HT-29 (cell line): Measurements from ENCODE around the gene CWC25. TPM values are rescaled to one million over a fixed set of nuclear protein-coding genes. Genes with fewer than 3 reads are reported as not detected.
"Not testable (repeated sequence)": the region's sequence is repeated elsewhere in the genome, so short reads cannot be mapped to it uniquely, and the experiment has no call there.

ENCODE experiments used
- DNase-seq: peaks from one replicate; pipeline ENCODE4 v3.0.0-alpha.2; 2015; ENCODE audit warnings: low spot score
- total RNA-seq: library from RNA; depleted of rRNA; stranded (reverse); fragments of >200 nt; shearing (Covaris generic); gene quantifications from 2 replicates; pipeline ENCODE4 v1.2.3, GENCODE V29; 2014

The CWC25 gene
- total RNA-seq, 1 experiment from 2014 or later, result 28.7 TPM

GRCh38 chr17:38853292-38854219 is 28.4 kb upstream of the CWC25 start, which contains the start of gene RPL23:
Gene RPL23 (minus strand): TSS chr17:38853721. CDS start chr17:38853710, 11 bp downstream.
- peak; percentile 100 for DNase-seq

DNA sequence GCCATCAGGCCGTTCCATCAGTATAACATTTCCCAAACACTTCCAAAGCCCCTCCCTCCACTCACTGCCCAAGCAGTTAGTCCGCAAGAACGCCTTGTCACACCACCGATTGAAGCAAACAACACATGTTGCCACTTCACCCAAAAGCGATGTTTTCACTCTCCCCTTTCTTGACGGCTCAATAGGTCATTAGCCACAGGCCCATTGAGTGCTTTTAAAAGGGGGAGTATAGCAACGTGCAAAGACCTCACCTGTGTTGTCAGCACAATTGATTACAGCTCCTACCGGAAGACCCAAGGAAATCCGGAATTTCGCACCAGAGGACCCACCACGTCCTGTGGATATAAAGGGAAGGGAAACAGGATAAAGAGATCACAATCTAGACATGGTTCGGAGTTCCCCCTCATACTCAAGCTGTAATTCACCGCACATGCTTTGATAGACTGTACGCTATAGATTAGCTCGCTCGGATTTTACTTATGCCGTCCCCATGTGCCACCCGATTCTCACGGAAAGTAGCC is 27.7 kb upstream of the CWC25 start:
- DNase-seq, result peak; percentile 60

- DNase-seq, result no peak
Measured at GRCh38 chr17:38851434-38851833, 26.3 kb upstream of the CWC25 start.

DNA sequence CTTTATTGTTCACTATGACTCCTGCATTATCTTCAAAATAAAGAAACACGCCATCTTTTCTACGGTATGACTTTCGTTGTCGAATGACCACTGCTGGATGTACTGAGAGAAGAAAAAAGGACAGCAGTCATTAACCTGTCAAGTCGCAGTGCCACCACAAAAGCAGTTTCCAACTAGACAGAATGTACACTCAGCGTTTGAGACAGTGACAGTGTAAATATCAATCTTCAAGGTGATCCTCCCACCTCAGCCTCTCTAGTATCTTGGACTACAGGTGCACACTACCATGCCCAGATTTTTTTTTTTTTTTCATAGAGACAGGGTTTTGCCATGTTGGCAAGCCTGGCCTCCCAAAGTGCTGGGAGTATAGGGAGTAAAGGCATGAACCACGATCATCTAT is 25.3 kb upstream of the CWC25 start:
- no peak for DNase-seq

- no peak for DNase-seq
Measured at GRCh38 chr17:38848939-38849605, 24.0 kb upstream of the CWC25 start.

- DNase-seq, result no peak
Measured at GRCh38 chr17:38848557-38848891, 23.4 kb upstream of the CWC25 start.

DNA sequence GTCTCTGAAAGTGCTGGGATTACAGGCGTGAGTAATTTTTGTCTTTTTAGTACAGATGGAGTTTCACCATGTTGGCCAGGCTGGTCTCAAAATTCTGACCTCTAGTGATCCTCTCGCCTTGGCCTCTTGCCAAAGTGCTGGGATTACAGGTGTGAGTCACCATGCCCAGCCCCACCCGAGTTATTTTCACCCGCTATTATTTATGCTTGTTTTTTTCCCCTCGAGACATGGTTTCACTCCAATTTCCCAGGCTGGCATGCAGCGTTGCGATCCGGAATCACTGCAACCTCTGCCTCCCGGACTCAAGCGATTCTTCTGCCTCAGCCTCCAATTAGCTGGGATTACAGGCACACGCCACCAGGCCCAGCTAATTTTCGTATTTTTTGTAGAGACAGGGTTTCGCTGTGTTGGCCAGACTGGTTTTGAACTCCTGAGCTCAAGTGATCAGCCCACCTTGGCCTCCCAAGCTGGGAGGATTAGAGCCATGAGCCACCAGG is 19.2 kb upstream of the CWC25 start:
- DNase-seq, result peak; percentile 94

- DNase-seq, result no peak
Measured at GRCh38 chr17:38825762-38826247, 684 bp upstream of the CWC25 start.

- peak; percentile 54 for DNase-seq
Measured at GRCh38 chr17:38815576-38816193, 9.4 kb downstream of the CWC25 start.

- DNase-seq, result no peak
Measured at GRCh38 chr17:38809828-38810227, 15.3 kb downstream of the CWC25 start.

- DNase-seq, result no peak
Measured at GRCh38 chr17:38800237-38800760, 24.8 kb downstream of the CWC25 start.

- peak; percentile 100 for DNase-seq
Measured at GRCh38 chr17:38799501-38800236, 25.5 kb downstream of the CWC25 start, which contains the start of gene PIP4K2B. Gene PIP4K2B (minus strand): TSS chr17:38799556. CDS start chr17:38799424, 132 bp downstream.

- DNase-seq, result peak; percentile 60
Measured at GRCh38 chr17:38798614-38799500, 26.3 kb downstream of the CWC25 start.

GRCh38 chr17:38797828-38798227 is 27.3 kb downstream of the CWC25 start:
- no peak for DNase-seq

DNA sequence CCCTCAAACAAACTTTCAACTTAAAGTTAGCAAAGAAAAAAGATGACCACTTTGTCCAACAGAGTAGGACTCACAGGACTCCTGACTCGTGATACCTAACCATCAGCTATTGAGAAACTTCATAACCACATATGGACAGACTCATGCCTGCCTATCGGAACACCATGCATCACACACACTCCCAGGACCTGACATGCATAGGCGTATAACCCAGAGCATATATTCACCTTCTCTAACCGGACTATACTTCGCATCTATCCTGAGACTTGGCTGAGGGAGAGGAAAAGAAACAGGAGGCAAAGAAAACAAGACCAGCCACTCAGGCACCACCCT is 28.0 kb downstream of the CWC25 start:
- DNase-seq, result no peak

DNA sequence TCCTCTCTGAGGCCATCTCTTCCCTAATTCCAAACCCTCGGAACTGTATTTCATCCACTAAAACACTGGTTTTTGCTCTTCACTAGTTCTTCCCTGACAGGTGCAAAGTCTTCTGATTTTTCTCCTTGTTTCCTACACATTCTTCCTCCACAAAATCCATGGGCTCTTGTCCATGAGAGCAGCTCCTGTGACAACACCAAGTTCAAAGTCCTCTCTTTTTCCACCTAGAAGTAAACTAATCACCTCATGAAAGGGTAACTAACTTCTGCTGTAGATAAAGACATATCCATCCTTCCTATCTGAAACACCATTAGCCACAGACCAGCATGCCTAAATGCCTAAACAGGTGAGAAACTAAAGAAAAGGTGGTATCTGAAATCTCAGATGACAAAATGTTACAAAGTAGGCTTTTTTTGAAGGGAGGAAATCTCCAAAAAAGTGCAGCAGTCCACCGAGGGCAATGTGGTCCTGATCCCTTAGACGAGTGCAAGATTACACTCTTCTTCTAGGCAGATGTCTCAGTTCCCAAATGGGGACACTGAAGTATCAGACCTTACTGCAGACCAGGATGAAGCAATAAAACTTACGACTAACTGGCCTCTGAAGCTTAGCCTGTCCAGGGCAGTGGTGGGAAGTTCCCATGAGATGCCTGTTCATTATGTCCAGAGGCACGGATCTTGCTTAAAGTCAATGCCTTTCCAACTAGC is 28.5 kb downstream of the CWC25 start:
- no peak for DNase-seq

DNA sequence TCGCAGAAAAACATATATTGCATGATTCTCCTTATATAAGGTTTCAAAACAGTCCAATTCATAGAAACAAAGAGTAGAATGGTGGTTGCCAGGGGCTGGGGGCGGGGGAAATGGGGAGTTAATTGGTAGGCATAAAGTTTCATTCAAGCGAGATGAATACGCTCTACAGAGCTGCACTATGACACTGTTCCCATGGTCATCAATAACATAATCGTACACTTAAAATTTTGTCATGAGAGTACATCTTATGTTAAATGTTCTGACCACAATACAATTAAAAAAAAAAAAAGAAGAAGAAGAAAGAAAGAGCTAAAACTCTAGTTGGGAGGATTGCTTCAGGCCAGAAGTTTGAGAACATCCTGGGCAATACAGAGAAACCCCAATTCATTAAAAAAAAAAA is 30.9 kb downstream of the CWC25 start:
- DNase-seq, result no peak

DNA sequence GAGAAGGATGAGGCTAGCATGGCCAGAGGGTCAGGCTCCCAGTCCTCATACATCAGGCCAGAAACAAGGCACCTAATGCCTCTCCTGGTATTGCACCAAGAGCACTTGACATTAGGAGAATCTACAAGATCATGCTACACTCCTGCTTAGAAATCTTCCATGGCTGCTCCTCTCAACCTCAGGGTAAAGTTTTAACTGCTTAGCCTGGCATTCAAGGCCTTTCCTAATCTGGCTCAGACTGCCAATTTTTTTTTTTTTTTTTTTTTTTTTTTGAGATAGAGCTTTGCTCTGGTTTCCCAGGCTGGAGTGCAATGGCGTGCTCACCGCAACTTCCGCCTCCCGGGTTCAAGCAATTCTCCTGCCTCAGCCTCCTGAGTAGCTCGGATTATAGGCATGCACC is 34.0 kb downstream of the CWC25 start:
- no peak for DNase-seq

GRCh38 chr17:38790148-38790707 is 34.9 kb downstream of the CWC25 start:
- DNase-seq, result not testable (repeated sequence)
